Germinal center (tissue), 1 donor: Measurements from ENCODE around the gene TENM3.
"Not testable (repeated sequence)": the region's sequence is repeated elsewhere in the genome, so short reads cannot be mapped to it uniquely, and the experiment has no call there.

Experiments
- DNase-seq: peaks from one replicate; pipeline ENCODE4 v3.0.0; 2012; ENCODE audit warnings: mixed read lengths, low spot score

Gene TENM3

GRCh38 chr4:182814065-182814464 lies 570.9 kb downstream of the TENM3 start:
- DNase-seq = not testable (repeated sequence)

- no peak for DNase-seq
Observed at GRCh38 chr4:182818926-182819730, 575.9 kb downstream of the TENM3 start.

GRCh38 chr4:182819751-182820150 lies 576.5 kb downstream of the TENM3 start:
- no peak for DNase-seq

- DNase-seq = no peak
Observed at GRCh38 chr4:182822554-182822953, 579.4 kb downstream of the TENM3 start.

- no peak for DNase-seq
Observed at GRCh38 chr4:182823576-182823975, 580.4 kb downstream of the TENM3 start.

- no peak for DNase-seq
Observed at GRCh38 chr4:182825003-182825402, 581.8 kb downstream of the TENM3 start.

GRCh38 chr4:182825786-182826185 lies 582.6 kb downstream of the TENM3 start:
- DNase-seq = no peak

- DNase-seq = no peak
Observed at GRCh38 chr4:182826391-182826790, 583.2 kb downstream of the TENM3 start.

- no peak for DNase-seq
Observed at GRCh38 chr4:182827166-182827565, 584.0 kb downstream of the TENM3 start.

- DNase-seq = no peak
Observed at GRCh38 chr4:182827954-182828353, 584.8 kb downstream of the TENM3 start.

- DNase-seq = no peak
Observed at GRCh38 chr4:182828360-182829025, 585.3 kb downstream of the TENM3 start.

- no peak for DNase-seq
Observed at GRCh38 chr4:182829196-182829595, 586.0 kb downstream of the TENM3 start.

- DNase-seq = no peak
Observed at GRCh38 chr4:182831376-182831775, 588.2 kb downstream of the TENM3 start.

- DNase-seq = no peak
Observed at GRCh38 chr4:182832352-182833120, 589.3 kb downstream of the TENM3 start.

GRCh38 chr4:182835006-182835740 lies 592.0 kb downstream of the TENM3 start:
- DNase-seq = no peak

- DNase-seq = no peak
Observed at GRCh38 chr4:182837831-182838230, 594.6 kb downstream of the TENM3 start.

GRCh38 chr4:182838535-182838934 lies 595.3 kb downstream of the TENM3 start:
- DNase-seq = no peak

GRCh38 chr4:182839256-182839655 lies 596.1 kb downstream of the TENM3 start:
- DNase-seq = no peak

GRCh38 chr4:182840108-182840507 lies 596.9 kb downstream of the TENM3 start:
- DNase-seq = no peak

GRCh38 chr4:182842104-182842600 lies 599.0 kb downstream of the TENM3 start:
- DNase-seq = no peak

GRCh38 chr4:182842759-182843390 lies 599.7 kb downstream of the TENM3 start:
- no peak for DNase-seq
